ENCODE data around the gene PAGR1. TPM values are rescaled to one million over a fixed set of nuclear protein-coding genes. Genes with fewer than 3 reads are reported as not detected.
"Not testable (repeated sequence)": the region's sequence is repeated elsewhere in the genome, so short reads cannot be mapped to it uniquely, and the experiment has no call there.

PAGR1 gene
- total RNA-seq, 1 donor from 2014 or later = 12.9 TPM

DNA sequence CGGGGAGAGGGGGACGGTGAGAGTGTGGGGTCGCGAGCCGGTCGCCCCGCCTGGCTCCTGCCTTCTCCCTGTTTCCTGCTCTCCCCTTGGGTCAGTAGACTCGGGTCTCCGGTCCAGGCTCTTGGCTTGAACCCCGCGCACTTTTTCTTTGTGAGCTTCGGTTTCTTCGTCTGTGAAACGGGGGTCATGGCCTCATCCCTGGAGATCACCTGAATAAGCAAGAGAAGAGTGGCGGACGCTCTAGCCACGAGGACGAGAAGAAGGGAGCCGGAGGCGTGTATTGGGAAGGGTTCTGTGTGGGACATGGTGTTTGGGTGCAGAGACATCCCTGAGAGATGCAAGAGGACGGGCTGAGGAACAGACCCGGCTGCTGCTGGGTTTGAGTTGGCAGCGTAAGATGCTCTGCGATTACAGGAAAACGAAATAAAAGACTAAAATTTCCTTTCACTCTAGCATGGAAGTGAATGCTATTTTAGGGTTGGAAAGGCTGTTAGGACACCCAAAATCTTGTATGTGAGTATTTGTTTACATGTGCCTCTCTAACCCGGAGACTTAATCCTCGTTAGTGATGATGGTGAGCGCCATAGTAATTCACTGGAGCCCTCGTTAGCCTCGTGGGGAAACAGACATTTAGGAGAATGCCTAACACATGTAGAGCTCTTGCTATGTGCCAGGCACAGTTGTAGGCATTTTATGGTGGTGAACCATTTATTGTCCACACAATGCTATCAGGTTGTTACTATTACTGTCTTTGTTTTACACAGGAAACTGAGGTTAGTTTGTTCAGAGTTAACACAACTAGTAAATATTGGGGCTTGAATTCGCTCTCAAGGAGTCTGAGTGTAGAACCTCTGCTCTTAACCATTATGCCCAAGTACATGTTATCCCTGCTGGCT lies 24.8 kb upstream of the PAGR1 start:
- peak overlapping the region; percentile 93 for H3K4me3 ChIP-seq
- H3K4me1 ChIP-seq = peaks cover 22% of the 10 kb centered on the region
- intact Hi-C loops (cut with micrococcal nuclease) = no loop called here
- DNase-seq = no peak
- no peaks in the 10 kb centered on the region for H3K36me3 ChIP-seq
- no peaks in the 10 kb centered on the region for H3K27me3 ChIP-seq (ENCODE audit: low read depth)
- H3K9me3 ChIP-seq (replicated peaks) = no peaks in the 10 kb centered on the region
- peak overlapping the region; percentile 94 for H3K27ac ChIP-seq (replicated peaks)
- TF ChIP-seq, protein P1, sequence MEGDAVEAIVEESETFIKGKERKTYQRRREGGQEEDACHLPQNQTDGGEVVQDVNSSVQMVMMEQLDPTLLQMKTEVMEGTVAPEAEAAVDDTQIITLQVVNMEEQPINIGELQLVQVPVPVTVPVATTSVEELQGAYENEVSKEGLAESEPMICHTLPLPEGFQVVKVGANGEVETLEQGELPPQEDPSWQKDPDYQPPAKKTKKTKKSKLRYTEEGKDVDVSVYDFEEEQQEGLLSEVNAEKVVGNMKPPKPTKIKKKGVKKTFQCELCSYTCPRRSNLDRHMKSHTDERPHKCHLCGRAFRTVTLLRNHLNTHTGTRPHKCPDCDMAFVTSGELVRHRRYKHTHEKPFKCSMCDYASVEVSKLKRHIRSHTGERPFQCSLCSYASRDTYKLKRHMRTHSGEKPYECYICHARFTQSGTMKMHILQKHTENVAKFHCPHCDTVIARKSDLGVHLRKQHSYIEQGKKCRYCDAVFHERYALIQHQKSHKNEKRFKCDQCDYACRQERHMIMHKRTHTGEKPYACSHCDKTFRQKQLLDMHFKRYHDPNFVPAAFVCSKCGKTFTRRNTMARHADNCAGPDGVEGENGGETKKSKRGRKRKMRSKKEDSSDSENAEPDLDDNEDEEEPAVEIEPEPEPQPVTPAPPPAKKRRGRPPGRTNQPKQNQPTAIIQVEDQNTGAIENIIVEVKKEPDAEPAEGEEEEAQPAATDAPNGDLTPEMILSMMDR (IDR thresholded peaks at IDR 0.05; ENCODE audit: borderline replicate concordance) = no peak

DNA sequence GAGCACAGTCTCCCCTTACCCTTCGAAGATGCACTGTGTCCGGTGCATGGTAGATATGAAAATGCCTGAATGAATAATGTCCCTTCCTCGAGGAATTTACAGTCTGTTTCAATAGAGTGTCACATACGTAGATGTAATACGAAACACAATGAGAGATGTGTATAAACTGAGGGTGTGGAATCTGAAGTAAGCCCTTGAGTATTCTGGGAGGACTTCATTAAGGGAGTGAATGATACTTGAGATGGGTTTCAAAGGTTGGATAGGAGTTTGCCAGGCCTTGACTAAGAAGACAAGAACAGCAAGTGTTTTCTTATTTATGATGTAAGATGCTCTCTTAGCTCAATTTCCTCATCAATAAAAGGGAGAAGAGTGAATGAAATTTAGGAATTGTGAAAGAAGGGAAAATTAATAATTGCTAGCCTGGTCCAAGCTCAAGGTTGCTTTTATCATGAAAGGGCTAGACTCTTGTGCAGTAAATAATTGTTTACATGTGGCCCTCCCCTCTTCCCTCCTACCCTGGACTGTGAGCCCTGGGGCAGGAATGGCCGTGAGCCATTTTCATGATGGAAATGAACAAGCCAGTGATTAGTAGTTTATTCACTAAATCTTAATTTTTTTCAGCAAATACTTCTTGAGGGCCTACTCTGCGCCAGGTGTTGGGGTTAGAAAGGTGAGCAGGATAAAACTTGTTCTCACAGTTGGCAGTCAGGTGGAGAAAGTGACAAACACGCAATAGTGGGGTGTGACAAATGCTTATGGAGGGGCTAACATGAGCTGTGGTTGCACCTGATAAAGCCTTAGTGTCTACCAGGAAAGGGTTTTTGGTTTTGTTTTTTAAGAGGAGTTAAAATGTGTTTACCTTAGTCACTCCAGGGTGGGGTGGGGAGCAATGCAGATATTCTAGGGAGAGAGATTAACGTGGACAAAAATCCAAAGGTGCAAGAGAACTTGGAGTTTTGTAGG lies 23.8 kb upstream of the PAGR1 start:
- intact Hi-C loops (cut with micrococcal nuclease) = no loop called here
- no peak for DNase-seq
- Histone ChIP-seq H3K36me3 (peaks cover 7% of the 10 kb centered on the region), H3K27ac (replicated peaks) (no peak overlapping the region), H3K9me3 (replicated peaks) (no peaks in the 10 kb centered on the region), H3K27me3 (ENCODE audit: low read depth) (no peaks in the 10 kb centered on the region), H3K4me1 (peaks cover 22% of the 10 kb centered on the region), H3K4me3 (peak overlapping the region; percentile 93)
- TF ChIP-seq, protein P1 (IDR thresholded peaks at IDR 0.05; ENCODE audit: borderline replicate concordance) = no peak

DNA sequence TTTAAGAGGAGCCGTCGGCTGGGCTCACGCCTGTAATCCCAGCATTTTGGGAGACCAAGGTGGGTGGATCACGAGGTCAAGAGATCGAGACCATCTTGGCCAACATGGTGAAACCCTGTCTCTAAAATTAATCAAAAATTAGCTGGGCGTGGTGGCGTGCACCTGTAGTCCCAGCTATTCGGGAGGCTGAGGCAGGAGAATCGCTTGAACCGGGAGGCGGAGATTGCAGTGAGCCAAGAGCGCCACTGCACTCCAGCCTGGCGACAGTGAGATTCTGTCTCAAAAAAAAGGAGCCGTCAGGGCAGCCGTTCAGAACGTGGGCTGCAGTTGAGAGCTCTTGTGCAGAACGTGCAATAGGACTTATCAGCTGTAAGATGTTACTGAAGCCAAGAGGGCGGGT lies 22.8 kb upstream of the PAGR1 start:
- H3K9me3 ChIP-seq (replicated peaks); H3K27ac ChIP-seq (replicated peaks); H3K4me3 ChIP-seq; DNase-seq; H3K27me3 ChIP-seq (ENCODE audit: low read depth); intact Hi-C loops (cut with micrococcal nuclease): not testable (repeated sequence)
- H3K4me1 ChIP-seq = peaks cover 22% of the 10 kb centered on the region
- peaks cover 16% of the 10 kb centered on the region for H3K36me3 ChIP-seq

DNA sequence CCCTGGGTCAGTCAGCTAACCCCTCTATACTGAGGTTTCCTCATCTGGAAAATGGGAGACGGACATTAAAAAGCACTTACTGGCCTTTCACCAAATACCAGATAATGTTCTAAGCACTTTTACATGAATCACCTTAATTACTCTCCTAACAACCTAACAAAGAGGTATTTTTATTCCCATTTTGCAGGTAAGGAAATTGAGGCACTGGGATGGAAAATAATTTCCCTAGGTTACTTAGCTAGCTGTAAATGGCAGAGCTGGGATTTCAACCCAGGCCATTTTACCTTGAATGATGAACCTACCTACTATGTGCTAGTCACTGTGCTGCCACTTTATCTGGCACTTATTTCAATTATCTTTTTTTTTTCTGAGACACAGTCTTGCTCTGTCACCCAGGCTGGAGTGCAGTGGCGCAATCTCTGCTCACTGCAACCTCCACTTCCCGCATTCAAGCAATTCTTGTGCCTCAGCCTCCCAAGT lies 21.7 kb upstream of the PAGR1 start:
- peaks cover 26% of the 10 kb centered on the region for H3K36me3 ChIP-seq
- H3K9me3 ChIP-seq (replicated peaks) = no peaks in the 10 kb centered on the region
- no peaks in the 10 kb centered on the region for H3K27me3 ChIP-seq (ENCODE audit: low read depth)
- H3K4me1 ChIP-seq = peaks cover 22% of the 10 kb centered on the region
- intact Hi-C loops (cut with micrococcal nuclease) = no loop called here
- H3K27ac ChIP-seq (replicated peaks) = no peak overlapping the region
- no peak overlapping the region for H3K4me3 ChIP-seq
- TF ChIP-seq, protein P1 (IDR thresholded peaks at IDR 0.05; ENCODE audit: borderline replicate concordance) = no peak
- DNase-seq = no peak

DNA sequence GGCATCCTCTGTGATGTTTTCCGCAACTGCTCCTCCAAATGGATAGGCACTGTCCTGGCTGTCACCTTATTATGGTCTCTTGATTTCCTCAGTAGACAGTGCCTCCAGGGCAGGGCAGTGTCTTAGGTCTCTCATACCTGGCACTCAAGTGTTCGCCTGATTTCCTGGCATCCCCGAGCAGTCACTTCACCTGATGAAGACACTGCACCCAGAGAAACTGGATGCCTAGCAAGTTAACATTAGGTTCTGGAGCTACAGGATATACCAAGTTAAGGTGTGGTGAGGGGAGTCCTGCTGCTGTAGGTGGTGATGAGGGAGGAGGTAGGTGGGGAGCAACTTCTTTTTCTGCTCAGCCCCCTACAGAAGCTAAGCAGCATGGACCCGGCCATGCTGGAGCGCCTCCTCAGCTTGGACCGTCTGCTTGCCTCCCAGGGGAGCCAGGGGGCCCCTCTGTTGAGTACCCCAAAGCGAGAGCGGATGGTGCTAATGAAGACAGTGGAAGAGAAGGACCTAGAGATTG lies 13.5 kb upstream of the PAGR1 start:
- Histone ChIP-seq H3K4me3 (no peak overlapping the region), H3K27ac (replicated peaks) (no peak overlapping the region), H3K27me3 (ENCODE audit: low read depth) (no peaks in the 10 kb centered on the region), H3K9me3 (replicated peaks) (no peaks in the 10 kb centered on the region), H3K4me1 (peaks cover 20% of the 10 kb centered on the region), H3K36me3 (peaks cover 34% of the 10 kb centered on the region)
- intact Hi-C loops (cut with micrococcal nuclease) = no loop called here
- TF ChIP-seq, protein P1 (IDR thresholded peaks at IDR 0.05; ENCODE audit: borderline replicate concordance) = no peak
- no peak for DNase-seq
